ENCODE data around the gene RAP1GDS1. TPM values are rescaled to one million over a fixed set of nuclear protein-coding genes. Genes with fewer than 3 reads are reported as not detected.
A peak's percentile ranks its signal among the peaks of the same experiment; 100 is the strongest.

The RAP1GDS1 gene
- total and polyA plus RNA-seq, 2 of the 13 experiments (the other 11 are each of a cell fraction or from before 2014, with no cell fraction given), result 19.3 to 42.5 TPM

DNA sequence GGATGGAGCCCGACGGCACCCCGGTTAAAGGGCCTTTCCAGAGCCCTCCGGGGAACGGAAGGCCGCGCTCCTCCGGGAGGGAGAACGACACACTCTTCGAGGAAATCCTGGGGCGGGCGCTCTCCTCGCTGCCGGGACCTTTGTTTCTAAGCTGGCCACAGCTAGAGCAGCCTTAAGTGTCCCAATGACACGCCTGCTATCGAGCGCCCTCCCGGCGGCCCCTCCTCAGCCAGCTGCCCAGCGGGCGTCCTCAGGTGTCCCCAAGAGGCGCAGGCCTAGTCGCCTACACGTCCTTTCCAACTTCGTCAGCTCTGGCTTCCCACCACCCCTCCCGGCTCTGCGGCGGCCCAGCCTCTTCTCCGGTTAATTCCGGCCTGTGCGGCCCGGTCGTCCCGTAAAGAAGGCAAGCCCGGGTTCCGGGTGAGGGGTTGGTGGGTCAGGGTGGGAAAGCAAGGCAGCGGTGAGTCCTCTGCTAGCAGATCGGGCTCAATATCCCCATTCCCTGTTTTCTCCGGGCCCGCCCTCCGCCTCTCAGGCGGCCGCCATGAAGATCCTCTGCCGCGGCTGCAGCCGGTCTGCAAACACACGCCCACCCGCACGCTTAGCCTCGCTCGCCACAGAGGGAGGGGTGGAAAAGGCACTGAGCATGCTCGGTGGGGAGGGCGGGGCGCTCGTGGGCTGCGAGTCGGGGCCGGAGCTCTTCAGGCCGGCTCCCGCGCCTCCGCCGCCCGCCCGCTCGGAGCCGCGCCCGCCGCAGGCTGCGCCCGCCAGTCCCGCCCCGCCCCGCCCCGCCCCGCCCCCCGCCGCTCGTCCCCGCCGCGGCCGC is at the start of gene RAP1GDS1 (continued):
- TF ChIP-seq, protein P1, sequence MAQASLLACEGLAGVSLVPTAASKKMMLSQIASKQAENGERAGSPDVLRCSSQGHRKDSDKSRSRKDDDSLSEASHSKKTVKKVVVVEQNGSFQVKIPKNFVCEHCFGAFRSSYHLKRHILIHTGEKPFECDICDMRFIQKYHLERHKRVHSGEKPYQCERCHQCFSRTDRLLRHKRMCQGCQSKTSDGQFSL (CRISPR knock-in tag; IDR thresholded peaks at IDR 0.05), result peak; percentile 65; the same call in 1 of the 2 replicates
- TF ChIP-seq HNF4A (CRISPR knock-in tag; IDR thresholded peaks at IDR 0.05), result 0 out of 2 replicates have a peak, but pooled peaks have one; percentile 8
- no peak for TF ChIP-seq ZNF30 (CRISPR knock-in tag; IDR thresholded peaks at IDR 0.05)
- TF ChIP-seq, protein P2, sequence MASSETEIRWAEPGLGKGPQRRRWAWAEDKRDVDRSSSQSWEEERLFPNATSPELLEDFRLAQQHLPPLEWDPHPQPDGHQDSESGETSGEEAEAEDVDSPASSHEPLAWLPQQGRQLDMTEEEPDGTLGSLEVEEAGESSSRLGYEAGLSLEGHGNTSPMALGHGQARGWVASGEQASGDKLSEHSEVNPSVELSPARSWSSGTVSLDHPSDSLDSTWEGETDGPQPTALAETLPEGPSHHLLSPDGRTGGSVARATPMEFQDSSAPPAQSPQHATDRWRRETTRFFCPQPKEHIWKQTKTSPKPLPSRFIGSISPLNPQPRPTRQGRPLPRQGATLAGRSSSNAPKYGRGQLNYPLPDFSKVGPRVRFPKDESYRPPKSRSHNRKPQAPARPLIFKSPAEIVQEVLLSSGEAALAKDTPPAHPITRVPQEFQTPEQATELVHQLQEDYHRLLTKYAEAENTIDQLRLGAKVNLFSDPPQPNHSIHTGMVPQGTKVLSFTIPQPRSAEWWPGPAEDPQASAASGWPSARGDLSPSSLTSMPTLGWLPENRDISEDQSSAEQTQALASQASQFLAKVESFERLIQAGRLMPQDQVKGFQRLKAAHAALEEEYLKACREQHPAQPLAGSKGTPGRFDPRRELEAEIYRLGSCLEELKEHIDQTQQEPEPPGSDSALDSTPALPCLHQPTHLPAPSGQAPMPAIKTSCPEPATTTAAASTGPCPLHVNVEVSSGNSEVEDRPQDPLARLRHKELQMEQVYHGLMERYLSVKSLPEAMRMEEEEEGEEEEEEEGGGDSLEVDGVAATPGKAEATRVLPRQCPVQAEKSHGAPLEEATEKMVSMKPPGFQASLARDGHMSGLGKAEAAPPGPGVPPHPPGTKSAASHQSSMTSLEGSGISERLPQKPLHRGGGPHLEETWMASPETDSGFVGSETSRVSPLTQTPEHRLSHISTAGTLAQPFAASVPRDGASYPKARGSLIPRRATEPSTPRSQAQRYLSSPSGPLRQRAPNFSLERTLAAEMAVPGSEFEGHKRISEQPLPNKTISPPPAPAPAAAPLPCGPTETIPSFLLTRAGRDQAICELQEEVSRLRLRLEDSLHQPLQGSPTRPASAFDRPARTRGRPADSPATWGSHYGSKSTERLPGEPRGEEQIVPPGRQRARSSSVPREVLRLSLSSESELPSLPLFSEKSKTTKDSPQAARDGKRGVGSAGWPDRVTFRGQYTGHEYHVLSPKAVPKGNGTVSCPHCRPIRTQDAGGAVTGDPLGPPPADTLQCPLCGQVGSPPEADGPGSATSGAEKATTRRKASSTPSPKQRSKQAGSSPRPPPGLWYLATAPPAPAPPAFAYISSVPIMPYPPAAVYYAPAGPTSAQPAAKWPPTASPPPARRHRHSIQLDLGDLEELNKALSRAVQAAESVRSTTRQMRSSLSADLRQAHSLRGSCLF (CRISPR knock-in tag; IDR thresholded peaks at IDR 0.05; ENCODE audit: borderline replicate concordance), result peak; percentile 77; the same call in 1 of the 2 replicates
- no peak; the same call in 1 of the 2 replicates for TF ChIP-seq ZSCAN31 (CRISPR knock-in tag; IDR thresholded peaks at IDR 0.05; ENCODE audit: low read depth)
- TF ChIP-seq NAIF1 (CRISPR knock-in tag; IDR thresholded peaks at IDR 0.05; ENCODE audit: borderline replicate concordance), result 0 out of 2 replicates have a peak, but pooled peaks have one; percentile 17
- TF ChIP-seq, protein P3, sequence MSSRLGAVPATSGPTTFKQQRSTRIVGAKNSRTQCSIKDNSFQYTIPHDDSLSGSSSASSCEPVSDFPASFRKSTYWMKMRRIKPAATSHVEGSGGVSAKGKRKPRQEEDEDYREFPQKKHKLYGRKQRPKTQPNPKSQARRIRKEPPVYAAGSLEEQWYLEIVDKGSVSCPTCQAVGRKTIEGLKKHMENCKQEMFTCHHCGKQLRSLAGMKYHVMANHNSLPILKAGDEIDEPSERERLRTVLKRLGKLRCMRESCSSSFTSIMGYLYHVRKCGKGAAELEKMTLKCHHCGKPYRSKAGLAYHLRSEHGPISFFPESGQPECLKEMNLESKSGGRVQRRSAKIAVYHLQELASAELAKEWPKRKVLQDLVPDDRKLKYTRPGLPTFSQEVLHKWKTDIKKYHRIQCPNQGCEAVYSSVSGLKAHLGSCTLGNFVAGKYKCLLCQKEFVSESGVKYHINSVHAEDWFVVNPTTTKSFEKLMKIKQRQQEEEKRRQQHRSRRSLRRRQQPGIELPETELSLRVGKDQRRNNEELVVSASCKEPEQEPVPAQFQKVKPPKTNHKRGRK (CRISPR knock-in tag; IDR thresholded peaks at IDR 0.05), result no peak
- no peak for TF ChIP-seq NFIC (IDR thresholded peaks at IDR 0.05; ENCODE audit: low read length)
- no peak for TF ChIP-seq GPN1 (CRISPR knock-in tag; IDR thresholded peaks at IDR 0.05; ENCODE audit: borderline replicate concordance)
- TF ChIP-seq SP5 (CRISPR knock-in tag; IDR thresholded peaks at IDR 0.05; ENCODE audit: borderline replicate concordance, low read depth), result peak; percentile 56
- no peak for TF ChIP-seq TOE1 (CRISPR knock-in tag; IDR thresholded peaks at IDR 0.05)
- peak; percentile 29; the same call in 1 of the 2 replicates for TF ChIP-seq ZNF556 (CRISPR knock-in tag; IDR thresholded peaks at IDR 0.05; ENCODE audit: borderline replicate concordance)
- TF ChIP-seq SSRP1 (CRISPR knock-in tag; IDR thresholded peaks at IDR 0.05), result no peak
- no peak for TF ChIP-seq RFXANK (CRISPR knock-in tag; IDR thresholded peaks at IDR 0.05)
- TF ChIP-seq, protein P4, sequence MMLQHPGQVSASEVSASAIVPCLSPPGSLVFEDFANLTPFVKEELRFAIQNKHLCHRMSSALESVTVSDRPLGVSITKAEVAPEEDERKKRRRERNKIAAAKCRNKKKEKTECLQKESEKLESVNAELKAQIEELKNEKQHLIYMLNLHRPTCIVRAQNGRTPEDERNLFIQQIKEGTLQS (CRISPR knock-in tag; IDR thresholded peaks at IDR 0.05), result peak; percentile 23; the same call in 1 of the 2 replicates
- TF ChIP-seq, protein P5, sequence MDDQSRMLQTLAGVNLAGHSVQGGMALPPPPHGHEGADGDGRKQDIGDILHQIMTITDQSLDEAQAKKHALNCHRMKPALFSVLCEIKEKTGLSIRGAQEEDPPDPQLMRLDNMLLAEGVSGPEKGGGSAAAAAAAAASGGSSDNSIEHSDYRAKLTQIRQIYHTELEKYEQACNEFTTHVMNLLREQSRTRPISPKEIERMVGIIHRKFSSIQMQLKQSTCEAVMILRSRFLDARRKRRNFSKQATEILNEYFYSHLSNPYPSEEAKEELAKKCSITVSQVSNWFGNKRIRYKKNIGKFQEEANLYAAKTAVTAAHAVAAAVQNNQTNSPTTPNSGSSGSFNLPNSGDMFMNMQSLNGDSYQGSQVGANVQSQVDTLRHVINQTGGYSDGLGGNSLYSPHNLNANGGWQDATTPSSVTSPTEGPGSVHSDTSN (CRISPR knock-in tag; IDR thresholded peaks at IDR 0.05; ENCODE audit: borderline replicate concordance), result 0 out of 2 replicates have a peak, but pooled peaks have one; percentile 47
- 0 out of 2 replicates have a peak, but pooled peaks have one; percentile 5 for TF ChIP-seq HMG20A (CRISPR knock-in tag; IDR thresholded peaks at IDR 0.05; ENCODE audit: borderline replicate concordance)
- peak; percentile 20; the same call in 1 of the 2 replicates for TF ChIP-seq TGIF2 (CRISPR knock-in tag; IDR thresholded peaks at IDR 0.05)
- TF ChIP-seq PHF20 (CRISPR knock-in tag; IDR thresholded peaks at IDR 0.05), result peak; percentile 50

All from HepG2 (cell line).